Stimulated activated CD8-positive, alpha-beta memory T cell treated with anti-CD3 and anti-CD28 coated beads, Interleukin-7, amount 100 ng/mL, for 4 hours (primary cell): ENCODE measurements around the gene TUBB6.

Experiments
- DNase-seq, 2 donors: peaks; one replicate each; pipeline ENCODE4 v3.0.0-alpha.2; 2020; ENCODE audit warnings: low read depth in 2 of 2

Gene TUBB6

GRCh38 chr18:12307701-12308385 lies at the start of gene TUBB6:
TSS of gene TUBB6 (plus strand) at chr18:12308241. CDS start at chr18:12308293, 52 bp downstream.
- no peak for DNase-seq

GRCh38 chr18:12258719-12259705 lies 49.0 kb upstream of the TUBB6 start:
- DNase-seq, result no peak

GRCh38 chr18:12262748-12263147 lies 45.3 kb upstream of the TUBB6 start:
- DNase-seq, result no peak

GRCh38 chr18:12264864-12265263 lies 43.2 kb upstream of the TUBB6 start:
- no peak for DNase-seq

GRCh38 chr18:12271376-12272235 lies 36.4 kb upstream of the TUBB6 start:
- DNase-seq, result peak; percentile 3 to 8

GRCh38 chr18:12274793-12275192 lies 33.2 kb upstream of the TUBB6 start:
- DNase-seq, result no peak

- no peak for DNase-seq
Observed at GRCh38 chr18:12276736-12277554, 31.1 kb upstream of the TUBB6 start.

GRCh38 chr18:12278215-12278671 lies 29.8 kb upstream of the TUBB6 start:
- no peak for DNase-seq

- no peak for DNase-seq
Observed at GRCh38 chr18:12278741-12279682, 29.0 kb upstream of the TUBB6 start.

GRCh38 chr18:12279781-12280531 lies 28.1 kb upstream of the TUBB6 start:
- DNase-seq, result no peak

- no peak for DNase-seq
Observed at GRCh38 chr18:12281861-12282260, 26.2 kb upstream of the TUBB6 start.

GRCh38 chr18:12282442-12283039 lies 25.5 kb upstream of the TUBB6 start:
- no peak for DNase-seq

- no peak for DNase-seq
Observed at GRCh38 chr18:12283256-12283655, 24.8 kb upstream of the TUBB6 start.

GRCh38 chr18:12283666-12284065 lies 24.4 kb upstream of the TUBB6 start:
- no peak for DNase-seq

GRCh38 chr18:12287131-12287681 lies 20.8 kb upstream of the TUBB6 start:
- DNase-seq, result no peak

GRCh38 chr18:12287684-12288402 lies 20.2 kb upstream of the TUBB6 start:
- DNase-seq, result no peak

- no peak for DNase-seq
Observed at GRCh38 chr18:12288403-12288755, 19.7 kb upstream of the TUBB6 start.

GRCh38 chr18:12290086-12290485 lies 18.0 kb upstream of the TUBB6 start:
- no peak for DNase-seq
